Measurements from ENCODE around the gene CLGN.

- peak; percentile 89 for TF ChIP-seq CTCF (IDR thresholded peaks at IDR 0.05; ENCODE audit: borderline replicate concordance, extremely low read depth, low read length, poor library complexity, severe bottlenecking)
- TF ChIP-seq EZH2 (IDR thresholded peaks at IDR 0.05; ENCODE audit: borderline replicate concordance, low read depth, low read length, severe bottlenecking), result no peak
Measured at GRCh38 chr4:140359562-140360427, 67.7 kb downstream of the CLGN start.
